ENCODE measurements around the gene SLC39A11. TPM values are rescaled to one million over a fixed set of nuclear protein-coding genes. Genes with fewer than 3 reads are reported as not detected.

Gene SLC39A11
- total and polyA plus RNA-seq, 3 donors from 2014 or later = 11.4 to 18.6 (median 18.0) TPM

- WGBS, 2 donors = 77 to 89% methylated on average over 6 of the region's 6 CpGs
- Histone ChIP-seq H3K4me3 (no peak overlapping the region), H3K4me1 (no peaks in the 10 kb centered on the region), H3K27ac (no peak overlapping the region), H3K27me3 (no peaks in the 10 kb centered on the region), H3K9me3 (no peaks in the 10 kb centered on the region), H3K36me3 (ENCODE audit: low read depth, missing control alignments) (no peaks in the 10 kb centered on the region)
- no peak for DNase-seq
- intact Hi-C loops (cut with DNase I; ENCODE audit: low total_unique reads) = no loop called here
- TF ChIP-seq POLR2A (IDR thresholded peaks at IDR 0.05) (no peak), CTCF (IDR thresholded peaks at IDR 0.05) (no peak)
Measured at GRCh38 chr17:72989074-72989610, 103.3 kb downstream of the SLC39A11 start.

- TF ChIP-seq POLR2A (IDR thresholded peaks at IDR 0.05) (no peak), CTCF (IDR thresholded peaks at IDR 0.05) (no peak)
- 90 to 96% methylated on average over 5 of the region's 5 CpGs for WGBS, 2 donors
- no peaks in the 10 kb centered on the region for H3K27me3 ChIP-seq
- no peak for DNase-seq
- intact Hi-C loops (cut with DNase I; ENCODE audit: low total_unique reads) = no loop called here
- no peaks in the 10 kb centered on the region for H3K9me3 ChIP-seq
- no peaks in the 10 kb centered on the region for H3K36me3 ChIP-seq (ENCODE audit: low read depth, missing control alignments)
- no peak overlapping the region for H3K27ac ChIP-seq
- H3K4me3 ChIP-seq = no peak overlapping the region
- no peaks in the 10 kb centered on the region for H3K4me1 ChIP-seq
Measured at GRCh38 chr17:72988451-72988850, 104.0 kb downstream of the SLC39A11 start.

GRCh38 chr17:72987166-72987565, 105.3 kb downstream of the SLC39A11 start:
- 95% methylated on average over 1 of the region's 1 CpG for WGBS, 2 donors

GRCh38 chr17:72985882-72986720, 106.4 kb downstream of the SLC39A11 start:
- H3K9me3 ChIP-seq = no peaks in the 10 kb centered on the region
- no peak overlapping the region for H3K27ac ChIP-seq
- no peaks in the 10 kb centered on the region for H3K36me3 ChIP-seq (ENCODE audit: low read depth, missing control alignments)
- WGBS, 2 donors = 59 to 67% methylated on average over 8 to 11 of the region's 11 CpGs
- TF ChIP-seq CTCF (IDR thresholded peaks at IDR 0.05) (peak in 2 of 3 experiments; percentile 62 to 80), POLR2A (IDR thresholded peaks at IDR 0.05) (no peak)
- H3K27me3 ChIP-seq = no peaks in the 10 kb centered on the region
- DNase-seq = peak; percentile 71
- intact Hi-C loops (cut with DNase I; ENCODE audit: low total_unique reads) = no loop called here
- H3K4me3 ChIP-seq = no peak overlapping the region
- no peaks in the 10 kb centered on the region for H3K4me1 ChIP-seq

More at GRCh38 chr17:72987166-72987565, 105.3 kb downstream of the SLC39A11 start:
- no peak overlapping the region for H3K4me3 ChIP-seq
- intact Hi-C loops (cut with DNase I; ENCODE audit: low total_unique reads) = no loop called here
- no peaks in the 10 kb centered on the region for H3K4me1 ChIP-seq
- no peaks in the 10 kb centered on the region for H3K27me3 ChIP-seq
- H3K27ac ChIP-seq = no peak overlapping the region
- TF ChIP-seq POLR2A (IDR thresholded peaks at IDR 0.05) = no peak
- TF ChIP-seq CTCF (IDR thresholded peaks at IDR 0.05) = no peak
- no peak for DNase-seq
- no peaks in the 10 kb centered on the region for H3K9me3 ChIP-seq
- no peaks in the 10 kb centered on the region for H3K36me3 ChIP-seq (ENCODE audit: low read depth, missing control alignments)

Data from testis (tissue), 3 donors.